HEK293 (cell line): ENCODE results near the gene UPK3A.

ENCODE experiments used
- CTCF ChIP-seq: fragments of 450-650 bp; formaldehyde crosslinking; IDR thresholded peaks from 2 replicates; pipeline ENCODE4 v1.5.1; 2016; ENCODE audit warnings: missing biosample characterization, missing genetic modification characterization
- EGR2 ChIP-seq: fragments of 450-650 bp; formaldehyde crosslinking; IDR thresholded peaks from 2 replicates; pipeline ENCODE4 v1.5.1; 2016; ENCODE audit warnings: low read depth, missing biosample characterization, missing genetic modification characterization
- SP2 ChIP-seq: fragments of 450-650 bp; formaldehyde crosslinking; IDR thresholded peaks from 2 replicates; pipeline ENCODE4 v1.5.1; 2016; ENCODE audit warnings: missing biosample characterization, missing genetic modification characterization
- YY1 ChIP-seq: fragments of 450-650 bp; formaldehyde crosslinking; IDR thresholded peaks from 2 replicates; pipeline ENCODE4 v1.5.1; 2018; ENCODE audit warnings: missing biosample characterization, missing genetic modification characterization
- ZBTB44 ChIP-seq: fragments of 450-650 bp; IDR thresholded peaks from 2 replicates; pipeline ENCODE4 v1.5.1; 2018; ENCODE audit warnings: missing biosample characterization, mild to moderate bottlenecking, missing genetic modification characterization
- ZNF121 ChIP-seq: fragments of 450-650 bp; formaldehyde crosslinking; IDR thresholded peaks from 2 replicates; pipeline ENCODE4 v1.5.1; 2016; ENCODE audit warnings: missing biosample characterization, missing genetic modification characterization
- ZNF362 ChIP-seq: fragments of 450-650 bp; formaldehyde crosslinking; IDR thresholded peaks from 2 replicates; pipeline ENCODE4 v1.5.1; 2016; ENCODE audit warnings: missing biosample characterization, missing genetic modification characterization
- ZNF654 ChIP-seq: fragments of 450-650 bp; formaldehyde crosslinking; IDR thresholded peaks from 2 replicates; pipeline ENCODE4 v1.5.1; 2016; ENCODE audit warnings: low read depth, missing biosample characterization, missing genetic modification characterization
- ZNF692 ChIP-seq: fragments of 450-650 bp; formaldehyde crosslinking; IDR thresholded peaks from 2 replicates; pipeline ENCODE4 v1.5.1; 2016; ENCODE audit warnings: missing biosample characterization, missing genetic modification characterization
- ZNF76 ChIP-seq: fragments of 450-650 bp; formaldehyde crosslinking; IDR thresholded peaks from 2 replicates; pipeline ENCODE4; 2016; ENCODE audit warnings: low read depth, missing biosample characterization, missing genetic modification characterization, borderline replicate concordance

GRCh38 chr22:45263463-45264269 lies 21.1 kb upstream of the UPK3A start:
- no peak for TF ChIP-seq YY1 (tag by site-specific recombination)
- peak; percentile 92 for TF ChIP-seq CTCF (tag by site-specific recombination)
- no peak for TF ChIP-seq ZBTB44 (tag by site-specific recombination)
- TF ChIP-seq ZNF121 (tag by site-specific recombination) = no peak
- TF ChIP-seq EGR2 (tag by site-specific recombination) = no peak
- no peak for TF ChIP-seq ZNF362
- no peak for TF ChIP-seq ZNF76
- TF ChIP-seq ZNF692 (tag by site-specific recombination) = no peak
- no peak for TF ChIP-seq SP2 (tag by site-specific recombination)
- TF ChIP-seq ZNF654 (tag by site-specific recombination) = peak; percentile 40; the same call in 1 of the 2 replicates
